K562 (cell line): ENCODE data around the gene SLC5A5. TPM values are rescaled to one million over a fixed set of nuclear protein-coding genes. Genes with fewer than 3 reads are reported as not detected.
A peak's percentile ranks its signal among the peaks of the same experiment; 100 is the strongest.

ENCODE experiments used
- CBX5 ChIP-seq: IDR thresholded peaks from 2 replicates; pipeline ENCODE4 v1.6.1; 2014; ENCODE audit warnings: low read depth, borderline replicate concordance
- CREM ChIP-seq: IDR thresholded peaks from 2 replicates; pipeline ENCODE4 v1.6.1; 2014; ENCODE audit warnings: antibody characterized with exemption, low read depth
- CXXC5 ChIP-seq: fragments of 250-450 bp; sonication (Bioruptor Pico); IDR thresholded peaks from 2 replicates; pipeline ENCODE4 v1.8.0; 2022; ENCODE audit warnings: inconsistent platforms, mild to moderate bottlenecking, moderate library complexity
- ELK3 ChIP-seq: fragments of 450-650 bp; formaldehyde crosslinking; IDR thresholded peaks from 2 replicates; pipeline ENCODE4 v1.4.0; 2020; ENCODE audit warnings: mild to moderate bottlenecking
- ESRRB ChIP-seq: fragments of 250-450 bp; sonication (Bioruptor Pico); IDR thresholded peaks from 2 replicates; pipeline ENCODE4 v1.5.0; 2020; ENCODE audit warnings: mild to moderate bottlenecking, moderate library complexity, borderline replicate concordance
- GATA2 ChIP-seq: sonication (generic); formaldehyde crosslinking; IDR thresholded peaks from 2 replicates; pipeline ENCODE4 v1.4.0; 2020; ENCODE audit warnings: mild to moderate bottlenecking, missing genetic modification reagents
- MCM3 ChIP-seq: fragments of 450-650 bp; IDR thresholded peaks from 2 replicates; pipeline ENCODE4 v1.6.1; 2016
- MLX ChIP-seq, 2 experiments: fragments of 450-650 bp in 1 of 2; sonication (generic) in 1 of 2; formaldehyde crosslinking; conservative IDR thresholded peaks; 2 replicates each; pipeline versions ENCODE4 v1.4.0 to v1.8.1; 2020 to 2022; ENCODE audit warnings: mild to moderate bottlenecking in 1 of 2, missing genetic modification reagents in 1 of 2
- NFRKB ChIP-seq: fragments of 450-650 bp; IDR thresholded peaks from 2 replicates; pipeline ENCODE4 v1.6.1; 2016; ENCODE audit warnings: low read depth
- NR2F6 ChIP-seq: fragments of 450-650 bp; formaldehyde crosslinking; IDR thresholded peaks from 2 replicates; pipeline ENCODE4 v1.4.0; 2020; ENCODE audit warnings: mild to moderate bottlenecking
- RUNX1 ChIP-seq: sonication (generic); IDR thresholded peaks from 2 replicates; pipeline ENCODE4 v1.6.1; 2016; ENCODE audit warnings: antibody characterized with exemption, low read depth
- SLC30A9 ChIP-seq: fragments of 250-450 bp; sonication (Bioruptor Pico); IDR thresholded peaks from 2 replicates; pipeline ENCODE4 v1.8.0; 2022; ENCODE audit warnings: mild to moderate bottlenecking, moderate library complexity
- SNIP1 ChIP-seq: fragments of 450-650 bp; IDR thresholded peaks from 2 replicates; pipeline ENCODE4 v1.7.1; 2017; ENCODE audit warnings: low read depth, mild to moderate bottlenecking
- TBL1XR1 ChIP-seq, 2 experiments: IDR thresholded peaks; 2 replicates each; pipeline ENCODE4 v1.6.1; 2012; ENCODE audit warnings: improper control_type of control experiment in 2 of 2, low read length in 2 of 2, mild to moderate bottlenecking in 1 of 2
- U2AF1 ChIP-seq: fragments of 200-400 bp; formaldehyde crosslinking; optimal IDR thresholded peaks from 2 replicates; pipeline ENCODE3; 2017; ENCODE audit warnings: mild to moderate bottlenecking, low read depth, low read length, moderate library complexity
- ZBTB7A ChIP-seq: IDR thresholded peaks from 2 replicates; pipeline ENCODE4 v1.6.1; 2011; ENCODE audit warnings: low read depth, mild to moderate bottlenecking, low read length, moderate library complexity, borderline replicate concordance; ENCODE audit not compliant: control insufficient read depth
- ZFP91 ChIP-seq: sonication (generic); formaldehyde crosslinking; IDR thresholded peaks from 2 replicates; pipeline ENCODE4 v1.8.0; 2022; ENCODE audit warnings: mild to moderate bottlenecking, missing genetic modification reagents
- ZNF146 ChIP-seq: IDR thresholded peaks from one replicate; pipeline ENCODE4 v1.6.1; 2018; ENCODE audit warnings: missing compliant biosample characterization; ENCODE audit not compliant: unreplicated experiment
- ZNF212 ChIP-seq: fragments of 450-650 bp; formaldehyde crosslinking; IDR thresholded peaks from 2 replicates; pipeline ENCODE4 v1.4.0; 2020; ENCODE audit warnings: mild to moderate bottlenecking
- ZNF232 ChIP-seq: sonication (generic); formaldehyde crosslinking; IDR thresholded peaks from 2 replicates; pipeline ENCODE4 v1.8.0; 2022; ENCODE audit warnings: mild to moderate bottlenecking, missing genetic modification reagents
- ZNF239 ChIP-seq: fragments of 250-450 bp; sonication (Bioruptor Pico); IDR thresholded peaks from 2 replicates; pipeline ENCODE4 v1.4.0; 2020; ENCODE audit warnings: mild to moderate bottlenecking
- polyA plus RNA-seq, 8 experiments: library from polyadenylated mRNA; depleted of rRNA in 4 of 8; stranded (reverse) in 5 of 8; unstranded in 3 of 8; fragments of >200 nt; fragmentation: Nextera tagmentation in 2 of 8; fragmentation: Illumina TruSeq in 1 of 8; extraction: Ambion mirVana in 2 of 8; extraction: Trizol in 1 of 8; gene quantifications; 2 replicates each; pipeline versions ENCODE4 v1.2.1 to v1.2.3, GENCODE V29; 2011 to 2014; ENCODE audit warnings: inconsistent platforms in 1 of 8, missing spikeins in 1 of 8
- total RNA-seq, 7 experiments: library from RNA; depleted of rRNA in 6 of 7; stranded (reverse); fragments of >200 nt in 6 of 7; fragmentation: Illumina TruSeq in 2 of 7; extraction: Trizol in 2 of 7; gene quantifications; 2 replicates each; pipeline versions ENCODE4 v1.2.1 to v1.2.3, GENCODE V29; 2011 to 2021; ENCODE audit warnings: low replicate concordance in 1 of 7
- TF ChIP-seq, protein P1 (sequence below): sonication (generic); formaldehyde crosslinking; IDR thresholded peaks from 2 replicates; pipeline ENCODE4 v1.8.0; 2022; ENCODE audit warnings: missing genetic modification reagents, mild to moderate bottlenecking, moderate library complexity, borderline replicate concordance
- TF ChIP-seq, protein P2 (sequence below): conservative IDR thresholded peaks from 2 replicates; pipeline ENCODE4 v1.6.1; 2011; ENCODE audit warnings: low read depth, mild to moderate bottlenecking, low read length; ENCODE audit not compliant: control insufficient read depth

Gene SLC5A5
- total and polyA plus RNA-seq, 9 of the 15 experiments (the other 6 are each of a cell fraction or from before 2014, with no cell fraction given), result 0.10 to 0.73 (median 0.23) TPM

DNA sequence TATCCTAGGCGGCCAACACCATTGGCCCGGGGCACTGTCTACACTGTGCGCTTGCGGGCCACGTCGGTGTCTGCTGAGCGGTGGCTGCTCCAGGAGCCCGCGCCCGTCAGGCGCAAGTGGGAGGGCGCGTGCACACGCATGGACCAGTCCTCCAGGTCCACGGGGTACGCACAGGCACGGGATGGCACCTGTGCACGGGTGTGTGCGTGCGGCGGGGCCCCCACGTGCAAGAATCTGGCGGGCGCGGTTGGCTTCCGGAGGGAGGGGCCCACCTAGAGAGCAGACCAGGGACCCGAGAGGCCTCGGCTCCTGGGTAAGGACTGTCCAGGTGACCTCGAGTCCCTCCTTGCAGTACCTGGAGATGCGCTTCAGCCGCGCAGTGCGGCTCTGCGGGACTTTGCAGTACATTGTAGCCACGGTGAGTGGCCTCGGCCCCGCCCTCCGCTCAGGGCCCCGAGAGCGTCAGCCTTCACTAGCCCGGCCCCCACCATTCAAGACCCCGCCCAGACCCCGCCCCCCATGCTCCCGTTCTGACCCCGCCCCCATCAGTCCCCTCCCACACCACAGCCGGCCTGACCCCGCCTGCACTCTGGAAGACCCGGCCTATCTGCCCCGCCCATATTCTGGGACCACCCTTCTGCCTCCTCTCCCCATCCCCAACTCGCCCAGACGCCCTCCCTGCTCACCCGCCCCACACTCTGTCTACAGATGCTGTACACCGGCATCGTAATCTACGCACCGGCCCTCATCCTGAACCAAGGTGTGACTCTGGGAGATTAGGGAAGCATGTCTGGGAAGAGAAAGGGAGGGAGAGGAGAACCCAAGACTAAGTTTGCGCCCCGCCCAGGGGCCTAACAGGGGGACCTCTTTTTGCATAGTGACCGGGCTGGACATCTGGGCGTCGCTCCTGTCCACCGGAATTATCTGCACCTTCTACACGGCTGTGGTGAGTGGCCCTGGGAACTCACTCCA is 2.3 kb downstream of the SLC5A5 start (continued):
- TF ChIP-seq ZBTB7A (peak; percentile 55; the same call in 1 of the 2 replicates), ZFP91 (CRISPR knock-in tag) (no peak), ZNF146 (CRISPR knock-in tag) (no peak), MCM3 (no peak), RUNX1 (no peak), CBX5 (no peak), CXXC5 (CRISPR knock-in tag) (peak; percentile 35; the same call in 1 of the 2 replicates), U2AF1 (no peak), SNIP1 (no peak), GATA2 (CRISPR knock-in tag) (no peak), NR2F6 (CRISPR knock-in tag) (no peak), CREM (0 out of 2 replicates have a peak, but pooled peaks have one; percentile 26), TBL1XR1 (IDR thresholded peaks at IDR 0.05; ENCODE audit: low read length in 2 of 2) (no peak), NFRKB (no peak), MLX (CRISPR knock-in tag; conservative IDR thresholded peaks at IDR 0.05) (no peak), SLC30A9 (no peak), ZNF239 (CRISPR knock-in tag) (peak; percentile 38; the same call in 1 of the 2 replicates), ESRRB (CRISPR knock-in tag) (no peak), ZNF232 (CRISPR knock-in tag) (no peak), ZNF212 (CRISPR knock-in tag) (no peak), ELK3 (CRISPR knock-in tag) (no peak)
- TF ChIP-seq, protein P1, sequence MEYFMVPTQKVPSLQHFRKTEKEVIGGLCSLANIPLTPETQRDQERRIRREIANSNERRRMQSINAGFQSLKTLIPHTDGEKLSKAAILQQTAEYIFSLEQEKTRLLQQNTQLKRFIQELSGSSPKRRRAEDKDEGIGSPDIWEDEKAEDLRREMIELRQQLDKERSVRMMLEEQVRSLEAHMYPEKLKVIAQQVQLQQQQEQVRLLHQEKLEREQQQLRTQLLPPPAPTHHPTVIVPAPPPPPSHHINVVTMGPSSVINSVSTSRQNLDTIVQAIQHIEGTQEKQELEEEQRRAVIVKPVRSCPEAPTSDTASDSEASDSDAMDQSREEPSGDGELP (CRISPR knock-in tag), result peak; percentile 33; the same call in 1 of the 2 replicates
- TF ChIP-seq, protein P2, sequence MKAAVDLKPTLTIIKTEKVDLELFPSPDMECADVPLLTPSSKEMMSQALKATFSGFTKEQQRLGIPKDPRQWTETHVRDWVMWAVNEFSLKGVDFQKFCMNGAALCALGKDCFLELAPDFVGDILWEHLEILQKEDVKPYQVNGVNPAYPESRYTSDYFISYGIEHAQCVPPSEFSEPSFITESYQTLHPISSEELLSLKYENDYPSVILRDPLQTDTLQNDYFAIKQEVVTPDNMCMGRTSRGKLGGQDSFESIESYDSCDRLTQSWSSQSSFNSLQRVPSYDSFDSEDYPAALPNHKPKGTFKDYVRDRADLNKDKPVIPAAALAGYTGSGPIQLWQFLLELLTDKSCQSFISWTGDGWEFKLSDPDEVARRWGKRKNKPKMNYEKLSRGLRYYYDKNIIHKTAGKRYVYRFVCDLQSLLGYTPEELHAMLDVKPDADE, result 0 out of 2 replicates have a peak, but pooled peaks have one; percentile 5
